ENCODE results near the gene STAC2.

DNA sequence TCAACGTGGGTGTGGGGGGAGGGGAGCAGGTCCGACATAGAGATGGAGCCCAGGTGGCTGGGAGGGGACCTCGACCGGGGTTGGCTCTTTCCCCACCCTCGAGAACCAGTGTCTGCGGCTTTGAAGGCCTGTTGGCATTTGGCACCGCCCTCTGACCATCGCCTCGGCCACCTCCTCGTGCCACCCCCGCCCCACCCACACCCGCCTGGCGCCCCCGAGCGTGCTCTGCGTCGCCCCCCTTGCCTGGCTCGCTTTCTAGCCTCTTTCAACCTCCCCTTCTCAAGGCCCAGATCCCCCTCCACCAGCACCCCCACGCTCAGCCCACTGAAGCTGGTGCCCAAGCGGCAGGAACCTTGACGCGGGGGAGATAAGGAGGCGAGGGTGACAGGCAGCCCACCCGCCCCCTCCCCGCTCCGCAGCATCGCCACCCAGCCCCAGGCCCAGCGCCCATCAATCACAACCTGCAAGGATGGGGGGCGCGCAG, 28.9 kb downstream of the STAC2 start:
- TF ChIP-seq, protein P1, sequence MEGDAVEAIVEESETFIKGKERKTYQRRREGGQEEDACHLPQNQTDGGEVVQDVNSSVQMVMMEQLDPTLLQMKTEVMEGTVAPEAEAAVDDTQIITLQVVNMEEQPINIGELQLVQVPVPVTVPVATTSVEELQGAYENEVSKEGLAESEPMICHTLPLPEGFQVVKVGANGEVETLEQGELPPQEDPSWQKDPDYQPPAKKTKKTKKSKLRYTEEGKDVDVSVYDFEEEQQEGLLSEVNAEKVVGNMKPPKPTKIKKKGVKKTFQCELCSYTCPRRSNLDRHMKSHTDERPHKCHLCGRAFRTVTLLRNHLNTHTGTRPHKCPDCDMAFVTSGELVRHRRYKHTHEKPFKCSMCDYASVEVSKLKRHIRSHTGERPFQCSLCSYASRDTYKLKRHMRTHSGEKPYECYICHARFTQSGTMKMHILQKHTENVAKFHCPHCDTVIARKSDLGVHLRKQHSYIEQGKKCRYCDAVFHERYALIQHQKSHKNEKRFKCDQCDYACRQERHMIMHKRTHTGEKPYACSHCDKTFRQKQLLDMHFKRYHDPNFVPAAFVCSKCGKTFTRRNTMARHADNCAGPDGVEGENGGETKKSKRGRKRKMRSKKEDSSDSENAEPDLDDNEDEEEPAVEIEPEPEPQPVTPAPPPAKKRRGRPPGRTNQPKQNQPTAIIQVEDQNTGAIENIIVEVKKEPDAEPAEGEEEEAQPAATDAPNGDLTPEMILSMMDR (IDR thresholded peaks at IDR 0.05): no peak
- TF ChIP-seq NR3C1 (IDR thresholded peaks at IDR 0.05) (no peak), SMC3 (IDR thresholded peaks at IDR 0.05) (no peak), RAD21 (conservative IDR thresholded peaks at IDR 0.05 in 1 of 2, IDR thresholded peaks at IDR 0.05 in 1 of 2) (no peak), POLR2A (IDR thresholded peaks at IDR 0.05; ENCODE audit: low read length) (no peak), MAFK (IDR thresholded peaks at IDR 0.05; ENCODE audit: partially characterized antibody) (no peak), EP300 (IDR thresholded peaks at IDR 0.05) (no peak), RFX5 (IDR thresholded peaks at IDR 0.05) (no peak), FOSB (CRISPR knock-in tag; IDR thresholded peaks at IDR 0.05) (no peak), ZFP36 (IDR thresholded peaks at IDR 0.05; ENCODE audit: borderline replicate concordance, partially characterized antibody) (no peak)

All from A549 (cell line).